GM23248 (cell line): ENCODE results near the gene TRAK2.
"Not testable (repeated sequence)": the region's sequence is repeated elsewhere in the genome, so short reads cannot be mapped to it uniquely, and the experiment has no call there.

ENCODE experiments used
- EZH2 ChIP-seq: fragments of 200-600 bp; sonication (generic); IDR thresholded peaks from 2 replicates; pipeline ENCODE4 v1.6.1; 2018; ENCODE audit warnings: antibody characterized with exemption, mild to moderate bottlenecking; ENCODE audit not compliant: insufficient read depth, poor library complexity, severe bottlenecking
- EZH2phosphoT487 ChIP-seq: fragments of 200-600 bp; sonication (generic); IDR thresholded peaks from 2 replicates; pipeline ENCODE4 v1.6.1; 2018; ENCODE audit warnings: antibody characterized with exemption, moderate library complexity, mild to moderate bottlenecking, low read depth; ENCODE audit not compliant: insufficient read depth

- TF ChIP-seq EZH2, EZH2phosphoT487: not testable (repeated sequence)
Measured at GRCh38 chr2:201429835-201430234, 21.4 kb downstream of the TRAK2 start.
